ENCODE measurements around the gene SMAGP. TPM values are rescaled to one million over a fixed set of nuclear protein-coding genes. Genes with fewer than 3 reads are reported as not detected.
"Not testable (repeated sequence)": the region's sequence is repeated elsewhere in the genome, so short reads cannot be mapped to it uniquely, and the experiment has no call there.

The SMAGP gene
- total RNA-seq, 1 donor = 29.3 TPM

GRCh38 chr12:51232642-51233041 lies 37.6 kb downstream of the SMAGP start:
- TF ChIP-seq, protein P1, sequence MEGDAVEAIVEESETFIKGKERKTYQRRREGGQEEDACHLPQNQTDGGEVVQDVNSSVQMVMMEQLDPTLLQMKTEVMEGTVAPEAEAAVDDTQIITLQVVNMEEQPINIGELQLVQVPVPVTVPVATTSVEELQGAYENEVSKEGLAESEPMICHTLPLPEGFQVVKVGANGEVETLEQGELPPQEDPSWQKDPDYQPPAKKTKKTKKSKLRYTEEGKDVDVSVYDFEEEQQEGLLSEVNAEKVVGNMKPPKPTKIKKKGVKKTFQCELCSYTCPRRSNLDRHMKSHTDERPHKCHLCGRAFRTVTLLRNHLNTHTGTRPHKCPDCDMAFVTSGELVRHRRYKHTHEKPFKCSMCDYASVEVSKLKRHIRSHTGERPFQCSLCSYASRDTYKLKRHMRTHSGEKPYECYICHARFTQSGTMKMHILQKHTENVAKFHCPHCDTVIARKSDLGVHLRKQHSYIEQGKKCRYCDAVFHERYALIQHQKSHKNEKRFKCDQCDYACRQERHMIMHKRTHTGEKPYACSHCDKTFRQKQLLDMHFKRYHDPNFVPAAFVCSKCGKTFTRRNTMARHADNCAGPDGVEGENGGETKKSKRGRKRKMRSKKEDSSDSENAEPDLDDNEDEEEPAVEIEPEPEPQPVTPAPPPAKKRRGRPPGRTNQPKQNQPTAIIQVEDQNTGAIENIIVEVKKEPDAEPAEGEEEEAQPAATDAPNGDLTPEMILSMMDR (IDR thresholded peaks at IDR 0.05; ENCODE audit: insufficient read depth, low read length) = no peak
- no peak overlapping the region for H3K4me3 ChIP-seq (ENCODE audit: low read depth, low read length)
- DNase-seq (ENCODE audit: low read depth) = no peak

DNA sequence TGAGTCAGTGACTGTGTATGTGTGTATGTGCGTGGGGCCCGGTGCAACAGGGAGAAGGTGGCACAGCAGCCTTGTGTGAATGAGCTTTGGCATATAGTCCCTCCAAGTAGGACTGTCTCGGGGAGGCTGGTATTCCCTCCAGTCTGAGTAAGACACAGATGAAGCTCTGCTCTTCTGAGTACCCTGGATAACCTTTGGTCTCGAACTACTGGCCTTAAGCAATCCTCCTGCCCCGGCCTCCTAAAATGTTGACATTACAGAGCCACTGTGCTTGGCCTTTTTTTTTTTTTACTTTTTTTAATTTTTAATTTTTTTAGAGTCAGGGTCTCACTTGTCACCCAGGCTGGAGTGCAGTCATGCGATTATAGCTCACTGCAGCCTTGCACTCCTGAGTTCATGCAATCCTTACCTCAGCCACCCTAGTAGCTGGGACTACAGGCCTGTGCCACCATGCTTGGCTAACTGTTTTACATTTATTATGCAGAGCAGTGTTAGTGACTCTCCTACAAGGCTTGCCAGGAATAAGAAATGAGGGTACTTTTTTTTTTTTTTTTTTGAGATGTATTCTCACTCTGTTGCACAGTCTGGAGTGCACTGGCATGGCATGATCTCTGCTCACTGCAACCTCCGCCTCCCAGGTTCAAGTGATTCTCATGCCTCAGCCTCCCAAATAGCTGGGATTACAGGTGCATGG lies 41.0 kb downstream of the SMAGP start:
- no peak for DNase-seq (ENCODE audit: low read depth)
- TF ChIP-seq, protein P1 (IDR thresholded peaks at IDR 0.05; ENCODE audit: insufficient read depth, low read length) = no peak
- no peak overlapping the region for H3K4me3 ChIP-seq (ENCODE audit: low read depth, low read length)

DNA sequence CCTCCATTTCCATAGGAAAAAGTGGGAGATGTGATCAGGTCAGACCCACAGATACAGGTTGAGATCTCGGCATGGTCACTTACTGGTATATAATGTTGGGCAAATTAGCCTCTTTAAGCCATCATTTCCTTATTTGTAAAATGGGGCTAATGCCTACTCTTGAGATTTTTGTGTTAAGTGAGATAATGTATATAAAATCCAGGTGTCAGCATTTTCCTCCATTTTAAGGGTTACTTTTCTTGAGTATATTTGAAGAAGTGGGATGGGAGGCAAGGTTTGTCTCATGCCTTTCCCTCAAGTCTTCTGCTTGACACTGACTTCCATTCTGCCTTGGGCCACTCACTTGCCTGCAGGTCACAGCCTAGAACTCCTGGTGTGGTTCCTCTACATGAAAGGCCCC lies 42.3 kb downstream of the SMAGP start:
- DNase-seq (ENCODE audit: low read depth) = no peak
- no peak overlapping the region for H3K4me3 ChIP-seq (ENCODE audit: low read depth, low read length)
- TF ChIP-seq, protein P1 (IDR thresholded peaks at IDR 0.05; ENCODE audit: insufficient read depth, low read length) = no peak

GRCh38 chr12:51227112-51227511 lies 43.1 kb downstream of the SMAGP start:
- H3K4me3 ChIP-seq (ENCODE audit: low read depth, low read length); DNase-seq (ENCODE audit: low read depth): not testable (repeated sequence)

DNA sequence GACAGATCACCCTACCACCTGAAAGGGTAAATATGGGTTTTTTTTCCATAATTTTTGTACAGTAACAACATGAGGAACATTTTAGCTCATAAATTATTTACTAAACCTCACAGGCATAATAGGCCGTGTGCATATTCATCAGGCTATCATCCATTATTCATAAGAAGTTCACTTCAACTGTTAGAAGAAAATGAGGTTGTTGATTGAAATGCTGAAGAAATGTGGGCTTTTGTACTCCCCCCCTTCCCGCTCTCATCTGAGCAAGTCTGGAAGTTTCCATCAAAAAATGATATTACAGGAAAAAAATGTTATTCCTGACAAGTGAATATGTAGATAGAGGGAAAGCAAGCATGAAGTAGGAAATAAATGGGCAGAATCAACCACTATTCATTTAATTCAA lies 44.4 kb downstream of the SMAGP start:
- TF ChIP-seq, protein P1 (IDR thresholded peaks at IDR 0.05; ENCODE audit: insufficient read depth, low read length) = no peak
- H3K4me3 ChIP-seq (ENCODE audit: low read depth, low read length) = no peak overlapping the region
- no peak for DNase-seq (ENCODE audit: low read depth)

DNA sequence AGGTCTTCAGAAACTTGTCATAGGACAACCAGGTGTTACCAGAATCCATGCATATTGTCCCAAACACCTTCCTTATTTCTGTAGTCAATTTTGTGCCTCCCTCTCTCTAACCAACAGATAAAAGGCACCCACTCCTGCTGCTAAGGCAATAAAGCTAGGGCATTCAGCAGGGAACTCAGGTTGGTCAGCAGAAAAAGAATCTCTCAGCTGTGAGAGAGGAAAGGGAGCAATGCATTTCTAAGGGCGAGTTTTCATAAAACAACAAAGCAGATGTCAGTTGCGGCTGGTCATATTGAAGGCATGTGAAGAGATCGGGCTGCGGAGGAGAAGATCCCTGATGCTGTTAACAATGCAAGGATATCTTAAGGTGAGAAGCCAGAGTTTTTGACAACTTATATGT lies 45.0 kb downstream of the SMAGP start:
- H3K4me3 ChIP-seq (ENCODE audit: low read depth, low read length) = no peak overlapping the region
- no peak for DNase-seq (ENCODE audit: low read depth)
- TF ChIP-seq, protein P1 (IDR thresholded peaks at IDR 0.05; ENCODE audit: insufficient read depth, low read length) = no peak

GRCh38 chr12:51224625-51225024 lies 45.6 kb downstream of the SMAGP start:
- no peak for DNase-seq (ENCODE audit: low read depth)
- H3K4me3 ChIP-seq (ENCODE audit: low read depth, low read length) = no peak overlapping the region
- TF ChIP-seq, protein P1 (IDR thresholded peaks at IDR 0.05; ENCODE audit: insufficient read depth, low read length) = no peak
